Right lobe of liver (tissue), 4 donors: ENCODE measurements around the gene CNGA1.

Experiments used
- POLR2A ChIP-seq: fragments of 450-650 bp; IDR thresholded peaks from one replicate; pipeline ENCODE4 v1.6.1; 2017; ENCODE audit warnings: antibody characterized with exemption, mild to moderate bottlenecking
- TF ChIP-seq, protein P1 (sequence below), 4 donors: fragments of 200-600 bp in 3 of 4; fragments of 450-650 bp in 1 of 4; IDR thresholded peaks; one replicate each; pipeline versions ENCODE4 v1.5.1 to v1.8.0; 2016 to 2022; ENCODE audit warnings: antibody characterized with exemption in 4 of 4, mild to moderate bottlenecking in 2 of 4
- donor health status: DM: no; HTN: no; CAD: no.
- donor health status: DM: no; HTN: no; CAD: no.
- donor health status: DM: no; HTN: yes; CAD: no.

GRCh38 chr4:48047896-48048295 is 31.4 kb upstream of the CNGA1 start:
- no peak for TF ChIP-seq POLR2A
- TF ChIP-seq, protein P1, sequence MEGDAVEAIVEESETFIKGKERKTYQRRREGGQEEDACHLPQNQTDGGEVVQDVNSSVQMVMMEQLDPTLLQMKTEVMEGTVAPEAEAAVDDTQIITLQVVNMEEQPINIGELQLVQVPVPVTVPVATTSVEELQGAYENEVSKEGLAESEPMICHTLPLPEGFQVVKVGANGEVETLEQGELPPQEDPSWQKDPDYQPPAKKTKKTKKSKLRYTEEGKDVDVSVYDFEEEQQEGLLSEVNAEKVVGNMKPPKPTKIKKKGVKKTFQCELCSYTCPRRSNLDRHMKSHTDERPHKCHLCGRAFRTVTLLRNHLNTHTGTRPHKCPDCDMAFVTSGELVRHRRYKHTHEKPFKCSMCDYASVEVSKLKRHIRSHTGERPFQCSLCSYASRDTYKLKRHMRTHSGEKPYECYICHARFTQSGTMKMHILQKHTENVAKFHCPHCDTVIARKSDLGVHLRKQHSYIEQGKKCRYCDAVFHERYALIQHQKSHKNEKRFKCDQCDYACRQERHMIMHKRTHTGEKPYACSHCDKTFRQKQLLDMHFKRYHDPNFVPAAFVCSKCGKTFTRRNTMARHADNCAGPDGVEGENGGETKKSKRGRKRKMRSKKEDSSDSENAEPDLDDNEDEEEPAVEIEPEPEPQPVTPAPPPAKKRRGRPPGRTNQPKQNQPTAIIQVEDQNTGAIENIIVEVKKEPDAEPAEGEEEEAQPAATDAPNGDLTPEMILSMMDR (IDR thresholded peaks at IDR 0.05) = no peak
